HepG2 (cell line): ENCODE results near the gene ME3. TPM values are rescaled to one million over a fixed set of nuclear protein-coding genes. Genes with fewer than 3 reads are reported as not detected.

Experiments
- ATAC-seq: fragments of 200-7000 bp; cut with Tn5 transposase; 3 replicates; pipeline ENCODE4 v1.9.1; 2020; ENCODE audit warnings: mild to moderate bottlenecking, moderate library complexity
- BruUV-seq: library from RNA; stranded (reverse); fragments of 400-500 nt; replicated peaks from 2 replicates; lab custom pipeline; 2021; lab: Mats Ljungman, UMichigan
- CTCF ChIA-PET: fragments of 300-600 bp; formaldehyde crosslinking; extraction: SDS; loops from one replicate; lab custom pipeline; 2021; ENCODE audit warnings: low total read pairs, inconsistent platforms, low intra/inter-chr PET ratio; lab: Yijun Ruan, JAX
- POLR2A ChIA-PET: fragments of 350-600 bp; sonication (Branson Sonifier 250); formaldehyde crosslinking; loops from one replicate; lab custom pipeline; 2020; ENCODE audit warnings: antibody characterized with exemption, inconsistent platforms; lab: Yijun Ruan, JAX
- DNase-seq: peaks from one replicate; pipeline ENCODE4 v3.0.0-alpha.2; 2015; ENCODE audit warnings: low spot score
- FAIRE-seq: peaks from 3 replicates; lab custom pipeline; 2011; peaks lifted over from hg19 to GRCh38; lab: Jason Lieb, UNC
- H2AFZ ChIP-seq: one replicate; pipeline ENCODE4 v1.6.1; 2011; ENCODE audit warnings: low read length, inconsistent platforms
- H3K27ac ChIP-seq: fragments of 300-600 bp; 3 replicates; pipeline ENCODE4 v1.8.0; 2011; ENCODE audit warnings: mixed run types, mild to moderate bottlenecking, mixed read lengths, low read length, inconsistent platforms; ENCODE audit not compliant: insufficient read depth; ENCODE audit errors: extremely low read length
- H3K27me3 ChIP-seq, 2 experiments: fragments of 200-600 bp in 1 of 2; 2 replicates in 1 of 2; 3 replicates in 1 of 2; pipeline versions ENCODE4 v1.6.0 to v1.8.0; 2011; ENCODE audit warnings: low read length in 2 of 2, mild to moderate bottlenecking in 2 of 2, moderate library complexity in 2 of 2, inconsistent platforms in 1 of 2; ENCODE audit not compliant: insufficient read depth in 2 of 2, control insufficient read depth in 1 of 2
- H3K36me3 ChIP-seq, 2 experiments: fragments of 200-600 bp in 1 of 2; replicated peaks in 1 of 2; 2 replicates in 1 of 2; 3 replicates in 1 of 2; pipeline versions ENCODE4 v1.5.1 to v1.8.0; 2011; ENCODE audit warnings: low read length in 2 of 2, inconsistent platforms in 1 of 2; ENCODE audit not compliant: insufficient read depth in 2 of 2, control insufficient read depth in 1 of 2
- H3K4me1 ChIP-seq: 2 replicates; pipeline ENCODE4 v1.5.1; 2012; ENCODE audit warnings: low read length, inconsistent platforms; ENCODE audit not compliant: insufficient read depth
- H3K4me2 ChIP-seq: 2 replicates; pipeline ENCODE4 v1.6.0; 2011; ENCODE audit warnings: low read depth, low read length, inconsistent platforms
- H3K4me3 ChIP-seq, 3 experiments: fragments of 200-600 bp in 1 of 3; sonication (generic), shearing (Covaris generic) in 1 of 3; replicated peaks in 1 of 3; 2 replicates each; pipeline ENCODE4 v1.5.1; 2011 to 2016; ENCODE audit warnings: low read length in 3 of 3, inconsistent platforms in 2 of 3, low read depth in 2 of 3, mild to moderate bottlenecking in 2 of 3, control low read depth in 1 of 3, mixed read lengths in 1 of 3; ENCODE audit not compliant: insufficient read depth in 1 of 3
- H3K79me2 ChIP-seq: one replicate; pipeline ENCODE4 v1.6.1; 2011; ENCODE audit warnings: low read length, inconsistent platforms; ENCODE audit not compliant: insufficient read depth
- H3K9ac ChIP-seq: 2 replicates; pipeline ENCODE4 v1.6.0; 2011; ENCODE audit warnings: mild to moderate bottlenecking, low read depth, low read length, inconsistent platforms; ENCODE audit not compliant: insufficient read depth
- H3K9me3 ChIP-seq: 2 replicates; pipeline ENCODE4 v1.5.1; 2012; ENCODE audit warnings: mild to moderate bottlenecking, low read length
- H4K20me1 ChIP-seq: 2 replicates; pipeline ENCODE4 v1.6.0; 2011; ENCODE audit warnings: inconsistent platforms, mild to moderate bottlenecking, low read length, moderate library complexity; ENCODE audit not compliant: insufficient read depth
- ATF7 ChIP-seq, 2 experiments: fragments of 450-650 bp in 1 of 2; sonication (generic) in 1 of 2; formaldehyde crosslinking in 1 of 2; IDR thresholded peaks; 2 replicates each; pipeline versions ENCODE4 v1.4.0 to v1.6.1; 2016 to 2020; ENCODE audit warnings: antibody characterized with exemption in 1 of 2, mild to moderate bottlenecking in 1 of 2, missing genetic modification reagents in 1 of 2
- FOXK2 ChIP-seq: fragments of 450-650 bp; IDR thresholded peaks from 2 replicates; pipeline ENCODE4 v1.6.1; 2016
- GATAD1 ChIP-seq: IDR thresholded peaks from 2 replicates; pipeline ENCODE4 v1.6.1; 2016; ENCODE audit warnings: missing genetic modification reagents, missing compliant biosample characterization
- KMT2B ChIP-seq: IDR thresholded peaks from 2 replicates; pipeline ENCODE4 v1.6.1; 2016; ENCODE audit warnings: missing genetic modification reagents, missing compliant biosample characterization
- NFE2 ChIP-seq: sonication (generic); formaldehyde crosslinking; IDR thresholded peaks from 2 replicates; pipeline ENCODE4 v1.4.0; 2020; ENCODE audit warnings: missing genetic modification reagents
- NFYB ChIP-seq: sonication (generic); formaldehyde crosslinking; IDR thresholded peaks from 2 replicates; pipeline ENCODE4 v1.4.0; 2020; ENCODE audit warnings: missing genetic modification reagents
- RBM22 ChIP-seq: fragments of 200-400 bp; formaldehyde crosslinking; optimal IDR thresholded peaks from 2 replicates; pipeline ENCODE3; 2017; ENCODE audit warnings: mild to moderate bottlenecking, low read length, moderate library complexity
- SKI ChIP-seq: fragments of 450-650 bp; IDR thresholded peaks from one replicate; pipeline ENCODE4 v1.6.1; 2018; ENCODE audit warnings: mild to moderate bottlenecking; ENCODE audit not compliant: partially characterized antibody
- ZFP36L1 ChIP-seq: sonication (generic); formaldehyde crosslinking; IDR thresholded peaks from 2 replicates; pipeline ENCODE4 v1.8.0; 2022; ENCODE audit warnings: mild to moderate bottlenecking, missing genetic modification reagents, moderate library complexity
- ZNF550 ChIP-seq: sonication (generic); formaldehyde crosslinking; IDR thresholded peaks from 2 replicates; pipeline ENCODE4 v1.4.0; 2020; ENCODE audit warnings: mild to moderate bottlenecking, missing genetic modification reagents, borderline replicate concordance
- ZSCAN9 ChIP-seq: IDR thresholded peaks from 2 replicates; pipeline ENCODE4 v1.6.1; 2016; ENCODE audit warnings: borderline replicate concordance
- WGBS: methylation state at CpG from one replicate; pipeline ENCODE4 v1.1.6; 2017; ENCODE audit warnings: low lambda C conversion rate; 5-methylcytosine and 5-hydroxymethylcytosine counted together
- in situ Hi-C: cut with HindIII; loops from 2 replicates; pipeline ENCODE4 v1.10.0; 2017; ENCODE audit warnings: low pct_unique_long_range_greater_than_20kb; ENCODE audit not compliant: extremely low pct_ligation_motif_present
- intact Hi-C: fragments of 100-400 bp; cut with micrococcal nuclease; formaldehyde crosslinking; loops from one replicate; pipeline ENCODE4 v1.10.0; 2022; ENCODE audit not compliant: unreplicated experiment
- polyA plus RNA-seq, 8 experiments: library from polyadenylated mRNA; depleted of rRNA in 3 of 8; stranded (reverse) in 7 of 8; unstranded in 1 of 8; fragments of >200 nt; fragmentation: Illumina TruSeq in 4 of 8; extraction: Trizol in 4 of 8; gene quantifications; 2 replicates each; pipeline versions ENCODE4 v1.2.1 to v1.2.3, GENCODE V29; 2011 to 2016; ENCODE audit warnings: low read depth in 4 of 8, missing spikeins in 1 of 8, mixed read lengths in 1 of 8; ENCODE audit not compliant: insufficient read depth in 1 of 8
- total RNA-seq, 5 experiments: library from RNA; depleted of rRNA; stranded (reverse); fragments of >200 nt; fragmentation: Illumina TruSeq; extraction: Trizol; gene quantifications; 2 replicates each; pipeline ENCODE4 v1.2.3, GENCODE V29; 2016; ENCODE audit warnings: low read depth in 1 of 5
- TF ChIP-seq, protein P1 (sequence below): IDR thresholded peaks from 2 replicates; pipeline ENCODE4 v1.6.1; 2016
- TF ChIP-seq, protein P2 (sequence below): sonication (generic); formaldehyde crosslinking; IDR thresholded peaks from 2 replicates; pipeline ENCODE4 v1.4.0; 2020; ENCODE audit warnings: missing genetic modification reagents, borderline replicate concordance
- TF ChIP-seq, protein P3 (sequence below): sonication (generic); formaldehyde crosslinking; IDR thresholded peaks from 2 replicates; pipeline ENCODE4 v1.8.0; 2022; ENCODE audit warnings: low read depth, missing genetic modification reagents

ME3 gene
- total and polyA plus RNA-seq, 2 of the 13 experiments (the other 11 are each of a cell fraction or from before 2014, with no cell fraction given) = not detected

DNA sequence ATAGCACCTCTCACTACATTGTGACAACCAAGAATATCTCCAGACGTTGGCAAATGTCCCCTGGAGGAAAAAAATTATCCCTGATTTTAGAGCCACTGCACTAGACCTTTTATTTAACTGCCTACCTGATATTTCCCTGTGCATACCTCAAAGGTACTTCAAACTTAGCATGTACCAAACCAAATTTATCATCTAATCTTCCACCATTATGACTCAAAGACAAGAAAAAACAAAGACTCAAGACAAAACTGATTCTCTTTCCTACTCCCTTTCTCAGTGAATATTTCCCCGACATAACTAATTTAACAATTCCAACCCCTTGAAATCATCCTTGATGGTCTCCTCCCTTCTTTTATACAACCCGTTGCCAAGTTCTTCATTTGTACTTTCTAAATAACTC lies 161.7 kb downstream of the ME3 start:
- 47% methylated on average over 3 of the region's 3 CpGs for WGBS
- H3K79me2 ChIP-seq = no peaks in the 10 kb centered on the region
- peaks cover 54% of the 10 kb centered on the region for H3K4me1 ChIP-seq
- H4K20me1 ChIP-seq = no peaks in the 10 kb centered on the region
- H3K4me2 ChIP-seq = no peak overlapping the region
- no peaks in the 10 kb centered on the region for H3K9me3 ChIP-seq
- in situ Hi-C loops (no loop called here), intact Hi-C loops (no loop called here)
- ChIA-PET CTCF (no interaction called here), POLR2A (no interaction called here)
- no peak for FAIRE-seq
- no peaks in the 10 kb centered on the region for H3K36me3 ChIP-seq
- H3K4me3 ChIP-seq = no peak overlapping the region
- no peak overlapping the region for H2AFZ ChIP-seq
- no peak for DNase-seq
- no TSS peak for BruUV-seq
- no peaks in the 10 kb centered on the region for H3K27me3 ChIP-seq
- TF ChIP-seq NFYB (CRISPR knock-in tag) = no peak
- TF ChIP-seq, protein P1, sequence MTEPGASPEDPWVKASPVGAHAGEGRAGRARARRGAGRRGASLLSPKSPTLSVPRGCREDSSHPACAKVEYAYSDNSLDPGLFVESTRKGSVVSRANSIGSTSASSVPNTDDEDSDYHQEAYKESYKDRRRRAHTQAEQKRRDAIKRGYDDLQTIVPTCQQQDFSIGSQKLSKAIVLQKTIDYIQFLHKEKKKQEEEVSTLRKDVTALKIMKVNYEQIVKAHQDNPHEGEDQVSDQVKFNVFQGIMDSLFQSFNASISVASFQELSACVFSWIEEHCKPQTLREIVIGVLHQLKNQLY (CRISPR knock-in tag) = no peak
- TF ChIP-seq, protein P2, sequence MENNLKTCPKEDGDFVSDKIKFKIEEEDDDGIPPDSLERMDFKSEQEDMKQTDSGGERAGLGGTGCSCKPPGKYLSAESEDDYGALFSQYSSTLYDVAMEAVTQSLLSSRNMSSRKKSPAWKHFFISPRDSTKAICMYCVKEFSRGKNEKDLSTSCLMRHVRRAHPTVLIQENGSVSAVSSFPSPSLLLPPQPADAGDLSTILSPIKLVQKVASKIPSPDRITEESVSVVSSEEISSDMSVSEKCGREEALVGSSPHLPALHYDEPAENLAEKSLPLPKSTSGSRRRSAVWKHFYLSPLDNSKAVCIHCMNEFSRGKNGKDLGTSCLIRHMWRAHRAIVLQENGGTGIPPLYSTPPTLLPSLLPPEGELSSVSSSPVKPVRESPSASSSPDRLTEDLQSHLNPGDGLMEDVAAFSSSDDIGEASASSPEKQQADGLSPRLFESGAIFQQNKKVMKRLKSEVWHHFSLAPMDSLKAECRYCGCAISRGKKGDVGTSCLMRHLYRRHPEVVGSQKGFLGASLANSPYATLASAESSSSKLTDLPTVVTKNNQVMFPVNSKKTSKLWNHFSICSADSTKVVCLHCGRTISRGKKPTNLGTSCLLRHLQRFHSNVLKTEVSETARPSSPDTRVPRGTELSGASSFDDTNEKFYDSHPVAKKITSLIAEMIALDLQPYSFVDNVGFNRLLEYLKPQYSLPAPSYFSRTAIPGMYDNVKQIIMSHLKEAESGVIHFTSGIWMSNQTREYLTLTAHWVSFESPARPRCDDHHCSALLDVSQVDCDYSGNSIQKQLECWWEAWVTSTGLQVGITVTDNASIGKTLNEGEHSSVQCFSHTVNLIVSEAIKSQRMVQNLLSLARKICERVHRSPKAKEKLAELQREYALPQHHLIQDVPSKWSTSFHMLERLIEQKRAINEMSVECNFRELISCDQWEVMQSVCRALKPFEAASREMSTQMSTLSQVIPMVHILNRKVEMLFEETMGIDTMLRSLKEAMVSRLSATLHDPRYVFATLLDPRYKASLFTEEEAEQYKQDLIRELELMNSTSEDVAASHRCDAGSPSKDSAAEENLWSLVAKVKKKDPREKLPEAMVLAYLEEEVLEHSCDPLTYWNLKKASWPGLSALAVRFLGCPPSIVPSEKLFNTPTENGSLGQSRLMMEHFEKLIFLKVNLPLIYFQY = no peak
- no peak for TF ChIP-seq RBM22
- no peak for TF ChIP-seq ZNF550 (CRISPR knock-in tag)
- TF ChIP-seq GATAD1 (CRISPR knock-in tag) = no peak
- TF ChIP-seq NFE2 (CRISPR knock-in tag) = no peak
- TF ChIP-seq ATF7 (IDR thresholded peaks at IDR 0.05) = no peak
- no peak for TF ChIP-seq ATF7 (CRISPR knock-in tag; IDR thresholded peaks at IDR 0.05)
- no peak for TF ChIP-seq ZFP36L1 (CRISPR knock-in tag)
- no peak for TF ChIP-seq FOXK2
- TF ChIP-seq SKI = no peak
- no peak for TF ChIP-seq ZSCAN9 (CRISPR knock-in tag)
- TF ChIP-seq, protein P3, sequence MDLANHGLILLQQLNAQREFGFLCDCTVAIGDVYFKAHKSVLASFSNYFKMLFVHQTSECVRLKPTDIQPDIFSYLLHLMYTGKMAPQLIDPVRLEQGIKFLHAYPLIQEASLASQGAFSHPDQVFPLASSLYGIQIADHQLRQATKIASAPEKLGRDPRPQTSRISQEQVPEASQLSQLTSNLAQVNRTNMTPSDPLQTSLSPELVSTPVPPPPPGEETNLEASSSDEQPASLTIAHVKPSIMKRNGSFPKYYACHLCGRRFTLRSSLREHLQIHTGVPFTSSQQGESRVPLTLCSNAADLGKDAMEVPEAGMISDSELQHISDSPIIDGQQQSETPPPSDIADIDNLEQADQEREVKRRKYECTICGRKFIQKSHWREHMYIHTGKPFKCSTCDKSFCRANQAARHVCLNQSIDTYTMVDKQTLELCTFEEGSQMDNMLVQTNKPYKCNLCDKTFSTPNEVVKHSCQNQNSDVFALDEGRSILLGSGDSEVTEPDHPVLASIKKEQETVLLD (CRISPR knock-in tag) = no peak
- no peak for TF ChIP-seq KMT2B (CRISPR knock-in tag)
- TF ChIP-seq, all 625 proteins: peak for 0
- H3K9ac ChIP-seq = no peak overlapping the region
- H3K27ac ChIP-seq = no peak overlapping the region
- ATAC-seq = no peak
